ENCODE measurements around the gene TIMM10. TPM values are rescaled to one million over a fixed set of nuclear protein-coding genes. Genes with fewer than 3 reads are reported as not detected.

Gene TIMM10
- total and polyA plus RNA-seq, 12 donors: 22.9 to 163 (median 51.5) TPM

GRCh38 chr11:57496109-57496820 is 34.3 kb downstream of the TIMM10 start:
- H3K4me3 ChIP-seq: no peak overlapping the region
- peaks cover 7 to 30% (median 23%) of the 10 kb centered on the region in 9 donors for H3K4me1 ChIP-seq
- intact Hi-C loops (cut with DNase I): loop anchor here in 1 of 10 donors (10.0 kb wide), 1 partner anchor 149 kb away; the partner anchor contains the start of gene YPEL4
- H3K36me3 ChIP-seq: peaks cover 0 to 25% (median 0%) of the 10 kb centered on the region in 9 donors
- H3K27me3 ChIP-seq: no peaks in the 10 kb centered on the region
- no peak for DNase-seq
- no peak for ATAC-seq
- no peak for TF ChIP-seq CTCF (IDR thresholded peaks at IDR 0.05)
- no peak overlapping the region for H3K27ac ChIP-seq
- 80 to 82% methylated on average over 9 of the region's 9 CpGs for WGBS, 2 donors
- no peaks in the 10 kb centered on the region for H3K9me3 ChIP-seq

- WGBS, 2 donors: 72 to 75% methylated on average over 15 of the region's 15 CpGs
- DNase-seq: peak in 1 of 2 donors; percentile 64
- Histone ChIP-seq H3K27ac (no peak overlapping the region), H3K4me1 (peaks cover 0 to 8% (median 4%) of the 10 kb centered on the region in 9 donors), H3K4me3 (no peak overlapping the region), H3K9me3 (no peaks in the 10 kb centered on the region), H3K27me3 (no peaks in the 10 kb centered on the region), H3K36me3 (peaks cover 0 to 50% (median 0%) of the 10 kb centered on the region in 9 donors)
- ATAC-seq: peak in 7 of 8 donors; percentile 53 to 80 (median 64)
- intact Hi-C loops (cut with DNase I): loop anchor here (1.0 to 10.0 kb wide), 5 partner anchors 32 to 151 kb away; partner anchors contain the start of gene YPEL4 (in 1 of the 10)
- TF ChIP-seq CTCF (IDR thresholded peaks at IDR 0.05): peak; percentile 86 to 93 (median 90)
Measured at GRCh38 chr11:57493507-57494503, 36.7 kb downstream of the TIMM10 start.

GRCh38 chr11:57491371-57492061 is 39.0 kb downstream of the TIMM10 start:
- Histone ChIP-seq H3K27me3 (no peaks in the 10 kb centered on the region), H3K27ac (no peak overlapping the region), H3K36me3 (peaks cover 0 to 65% (median 0%) of the 10 kb centered on the region in 9 donors), H3K9me3 (no peaks in the 10 kb centered on the region), H3K4me3 (no peak overlapping the region), H3K4me1 (peaks cover 0 to 4% (median 0%) of the 10 kb centered on the region in 9 donors)
- TF ChIP-seq CTCF (IDR thresholded peaks at IDR 0.05): peak; percentile 26 to 69 (median 61)
- ATAC-seq: peak in 6 of 8 donors; percentile 21 to 48 (median 43)
- intact Hi-C loops (cut with DNase I): loop anchor here in 5 of 10 donors (2.0 to 10.0 kb wide), 3 partner anchors 35 to 153 kb away; partner anchors contain the start of gene YPEL4 (in 1 of the 5)
- 83 to 85% methylated on average over 11 of the region's 11 CpGs for whole genome bisulfite sequencing, 2 donors
- DNase-seq: peak in 1 of 2 donors; percentile 62

Measured in heart right ventricle (tissue), 16 donors.